ENCODE data around the gene PDHA2. TPM values are rescaled to one million over a fixed set of nuclear protein-coding genes. Genes with fewer than 3 reads are reported as not detected.
A peak's percentile ranks its signal among the peaks of the same experiment; 100 is the strongest.

PDHA2 gene
- total RNA-seq, result not detected
- polyA plus RNA-seq, result not detected
- long read RNA-seq, donor 1, result 0 reads
- long read RNA-seq, donor 2, result 0 reads

DNA sequence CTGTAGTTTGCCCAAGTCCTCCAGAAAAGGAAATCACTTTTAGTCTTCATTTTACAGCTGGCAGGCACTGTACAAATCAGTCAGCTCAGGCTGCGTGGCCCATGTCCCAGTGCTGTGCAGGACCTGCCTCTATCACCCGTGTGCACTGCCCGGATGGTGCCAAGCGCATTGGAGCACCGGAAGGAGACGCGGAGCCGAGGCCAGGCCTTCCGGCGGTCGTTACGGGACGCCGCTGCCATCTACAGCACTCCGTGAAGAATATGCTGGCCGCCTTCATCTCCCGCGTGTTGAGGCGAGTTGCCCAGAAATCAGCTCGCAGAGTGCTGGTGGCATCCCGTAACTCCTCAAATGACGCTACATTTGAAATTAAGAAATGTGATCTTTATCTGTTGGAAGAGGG, at the start of gene PDHA2:
TSS of gene PDHA2 (plus strand) at position 203 of the 400 bp plus-strand sequence. CDS start at position 261, 58 bp downstream.
- 97% methylated on average over 22 of the region's 22 CpGs for WGBS, 2 donors

GRCh38 chr4:95798003-95798402, 41.9 kb upstream of the PDHA2 start:
- ATAC-seq (ENCODE audit: low FRiP score), result no peak
- Histone ChIP-seq H3K4me1 (ENCODE audit: control insufficient read depth in 1 of 2, insufficient read depth in 2 of 2, low read length in 2 of 2) (no peaks in the 10 kb centered on the region), H3K27ac (ENCODE audit: low read depth in 1 of 2, low read length in 2 of 2) (no peak overlapping the region), H3K27me3 (ENCODE audit: control insufficient read depth in 1 of 2, insufficient read depth in 2 of 2, low read length in 1 of 2) (no peaks in the 10 kb centered on the region), H3K36me3 (ENCODE audit: control insufficient read depth in 1 of 2, insufficient read depth in 2 of 2, low read length in 1 of 2) (no peaks in the 10 kb centered on the region), H3K9me3 (ENCODE audit: control insufficient read depth, low read length) (no peaks in the 10 kb centered on the region), H3K4me3 (ENCODE audit: low read length in 2 of 2) (no peak overlapping the region)
- DNase-seq, result no peak
- intact Hi-C loops (cut with DNase I), result no loop called here
- 77 to 79% methylated on average over 2 of the region's 2 CpGs for WGBS, 2 donors

More for the DNA sequence above, at the start of gene PDHA2:
- H3K4me1 ChIP-seq (ENCODE audit: control insufficient read depth in 1 of 2, insufficient read depth in 2 of 2, low read length in 2 of 2), result no peaks in the 10 kb centered on the region
- H3K9me3 ChIP-seq (ENCODE audit: control insufficient read depth, low read length), result no peaks in the 10 kb centered on the region
- no peaks in the 10 kb centered on the region for H3K36me3 ChIP-seq (ENCODE audit: control insufficient read depth in 1 of 2, insufficient read depth in 2 of 2, low read length in 1 of 2)
- no peak within 1 kb of the TSS for H3K27ac ChIP-seq (ENCODE audit: low read depth in 1 of 2, low read length in 2 of 2)
- no peak within 1 kb of the TSS for H3K4me3 ChIP-seq (ENCODE audit: low read length in 2 of 2)
- intact Hi-C loops (cut with DNase I), result no loop called here
- no peaks in the 10 kb centered on the region for H3K27me3 ChIP-seq (ENCODE audit: control insufficient read depth in 1 of 2, insufficient read depth in 2 of 2, low read length in 1 of 2)
- ATAC-seq (ENCODE audit: low FRiP score), result no peak
- DNase-seq, result peak in 1 of 2 donors; percentile 61

GRCh38 chr4:95798727-95799126, 41.2 kb upstream of the PDHA2 start:
- Histone ChIP-seq H3K27ac (ENCODE audit: low read depth in 1 of 2, low read length in 2 of 2) (no peak overlapping the region), H3K27me3 (ENCODE audit: control insufficient read depth in 1 of 2, insufficient read depth in 2 of 2, low read length in 1 of 2) (no peaks in the 10 kb centered on the region), H3K4me1 (ENCODE audit: control insufficient read depth in 1 of 2, insufficient read depth in 2 of 2, low read length in 2 of 2) (no peaks in the 10 kb centered on the region), H3K9me3 (ENCODE audit: control insufficient read depth, low read length) (no peaks in the 10 kb centered on the region), H3K4me3 (ENCODE audit: low read length in 2 of 2) (no peak overlapping the region), H3K36me3 (ENCODE audit: control insufficient read depth in 1 of 2, insufficient read depth in 2 of 2, low read length in 1 of 2) (no peaks in the 10 kb centered on the region)
- intact Hi-C loops (cut with DNase I), result no loop called here
- ATAC-seq (ENCODE audit: low FRiP score) (no peak), DNase-seq (no peak)
- WGBS, 2 donors, result 79 to 82% methylated on average over 3 of the region's 3 CpGs

- no peak for ATAC-seq (ENCODE audit: low FRiP score)
- Histone ChIP-seq H3K4me1 (ENCODE audit: control insufficient read depth in 1 of 2, insufficient read depth in 2 of 2, low read length in 2 of 2) (no peaks in the 10 kb centered on the region), H3K9me3 (ENCODE audit: control insufficient read depth, low read length) (no peaks in the 10 kb centered on the region), H3K36me3 (ENCODE audit: control insufficient read depth in 1 of 2, insufficient read depth in 2 of 2, low read length in 1 of 2) (no peaks in the 10 kb centered on the region), H3K27me3 (ENCODE audit: control insufficient read depth in 1 of 2, insufficient read depth in 2 of 2, low read length in 1 of 2) (no peaks in the 10 kb centered on the region), H3K4me3 (ENCODE audit: low read length in 2 of 2) (no peak overlapping the region), H3K27ac (ENCODE audit: low read depth in 1 of 2, low read length in 2 of 2) (no peak overlapping the region)
- DNase-seq, result no peak
- WGBS, 2 donors, result 74 to 76% methylated on average over 3 of the region's 3 CpGs
- intact Hi-C loops (cut with DNase I), result no loop called here
Observed at GRCh38 chr4:95821867-95822266, 18.0 kb upstream of the PDHA2 start.

DNA sequence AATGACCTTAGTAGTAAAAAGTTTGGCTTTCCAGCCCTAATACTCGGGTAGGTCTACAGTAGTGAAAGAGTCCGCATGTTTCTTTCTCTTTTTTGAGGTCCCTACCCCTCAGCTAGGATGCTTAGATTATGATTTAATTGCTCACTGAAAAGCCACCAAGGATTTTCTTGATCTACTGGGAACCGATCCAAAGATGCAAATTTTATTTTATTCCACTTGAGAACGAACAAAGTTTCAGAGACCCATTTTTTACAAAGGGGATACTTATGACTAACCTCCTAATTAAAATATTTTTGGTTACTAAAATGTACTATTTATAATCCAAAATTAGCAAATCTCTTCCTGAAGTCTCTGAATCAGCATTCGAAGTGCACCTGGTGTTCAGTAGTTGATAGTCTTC, 14.3 kb upstream of the PDHA2 start:
- WGBS, 2 donors, result 68% methylated on average over 5 of the region's 5 CpGs
- ATAC-seq (ENCODE audit: low FRiP score) (no peak), DNase-seq (no peak)
- Histone ChIP-seq H3K9me3 (ENCODE audit: control insufficient read depth, low read length) (no peaks in the 10 kb centered on the region), H3K27ac (ENCODE audit: low read depth in 1 of 2, low read length in 2 of 2) (no peak overlapping the region), H3K4me3 (ENCODE audit: low read length in 2 of 2) (no peak overlapping the region), H3K36me3 (ENCODE audit: control insufficient read depth in 1 of 2, insufficient read depth in 2 of 2, low read length in 1 of 2) (no peaks in the 10 kb centered on the region), H3K4me1 (ENCODE audit: control insufficient read depth in 1 of 2, insufficient read depth in 2 of 2, low read length in 2 of 2) (no peaks in the 10 kb centered on the region), H3K27me3 (ENCODE audit: control insufficient read depth in 1 of 2, insufficient read depth in 2 of 2, low read length in 1 of 2) (no peaks in the 10 kb centered on the region)
- intact Hi-C loops (cut with DNase I), result no loop called here

DNA sequence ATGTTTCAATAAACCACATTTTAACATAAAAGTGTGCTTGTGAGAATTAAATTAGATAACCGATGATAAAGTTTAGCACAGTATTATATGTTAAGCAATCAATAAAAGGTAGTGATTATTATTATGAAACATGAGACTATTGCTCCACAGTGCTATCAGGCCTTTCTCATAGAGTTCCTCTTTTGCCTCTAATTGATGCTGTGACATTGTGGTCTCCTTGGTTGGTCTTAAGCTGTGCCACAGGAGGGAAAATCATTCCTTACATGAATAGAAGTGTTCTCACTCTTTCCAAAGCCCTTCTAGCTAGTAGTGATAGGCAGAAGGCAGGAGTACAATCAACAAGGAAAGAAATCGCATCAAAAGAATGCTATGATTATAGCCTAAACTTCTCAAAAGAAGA, 9.2 kb upstream of the PDHA2 start:
- intact Hi-C loops (cut with DNase I), result no loop called here
- 95 to 96% methylated on average over 2 of the region's 2 CpGs for WGBS, 2 donors
- Histone ChIP-seq H3K27me3 (ENCODE audit: control insufficient read depth in 1 of 2, insufficient read depth in 2 of 2, low read length in 1 of 2) (no peaks in the 10 kb centered on the region), H3K4me1 (ENCODE audit: control insufficient read depth in 1 of 2, insufficient read depth in 2 of 2, low read length in 2 of 2) (peaks cover 0 to 2% of the 10 kb centered on the region in 2 donors), H3K36me3 (ENCODE audit: control insufficient read depth in 1 of 2, insufficient read depth in 2 of 2, low read length in 1 of 2) (no peaks in the 10 kb centered on the region), H3K9me3 (ENCODE audit: control insufficient read depth, low read length) (no peaks in the 10 kb centered on the region), H3K27ac (ENCODE audit: low read depth in 1 of 2, low read length in 2 of 2) (no peak overlapping the region), H3K4me3 (ENCODE audit: low read length in 2 of 2) (no peak overlapping the region)
- DNase-seq, result no peak
- no peak for ATAC-seq (ENCODE audit: low FRiP score)

GRCh38 chr4:95831166-95831565, 8.7 kb upstream of the PDHA2 start:
- WGBS, 2 donors, result 66% methylated on average over 4 of the region's 4 CpGs
- Histone ChIP-seq H3K36me3 (ENCODE audit: control insufficient read depth in 1 of 2, insufficient read depth in 2 of 2, low read length in 1 of 2) (no peaks in the 10 kb centered on the region), H3K9me3 (ENCODE audit: control insufficient read depth, low read length) (no peaks in the 10 kb centered on the region), H3K4me3 (ENCODE audit: low read length in 2 of 2) (no peak overlapping the region), H3K27me3 (ENCODE audit: control insufficient read depth in 1 of 2, insufficient read depth in 2 of 2, low read length in 1 of 2) (no peaks in the 10 kb centered on the region), H3K4me1 (ENCODE audit: control insufficient read depth in 1 of 2, insufficient read depth in 2 of 2, low read length in 2 of 2) (peaks cover 0 to 2% of the 10 kb centered on the region in 2 donors), H3K27ac (ENCODE audit: low read depth in 1 of 2, low read length in 2 of 2) (no peak overlapping the region)
- no peak for DNase-seq
- intact Hi-C loops (cut with DNase I), result no loop called here
- no peak for ATAC-seq (ENCODE audit: low FRiP score)

DNA sequence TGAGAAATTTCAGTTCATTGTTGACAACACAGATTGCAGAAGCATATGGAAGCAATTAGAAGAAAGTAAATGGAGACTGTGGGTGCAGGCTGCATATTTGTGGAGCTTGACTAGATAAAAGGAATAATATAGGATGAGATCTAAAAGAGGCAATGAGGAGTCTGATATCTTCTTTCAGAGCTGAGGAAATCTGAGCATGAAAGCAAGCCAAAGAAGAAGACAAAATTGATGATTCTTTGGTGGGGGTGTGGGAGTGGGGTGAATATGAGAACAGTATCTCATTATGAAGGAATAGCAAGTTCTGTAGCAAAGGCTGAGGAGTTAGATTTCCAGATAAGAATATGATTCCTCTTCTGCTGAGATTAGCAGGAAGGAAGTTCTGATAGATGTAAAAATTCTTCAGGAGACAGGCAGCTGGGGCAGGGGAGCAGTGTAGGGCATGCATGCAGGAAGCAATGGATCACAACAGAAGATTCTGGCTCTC, 6.1 kb upstream of the PDHA2 start:
- DNase-seq, result no peak
- Histone ChIP-seq H3K9me3 (ENCODE audit: control insufficient read depth, low read length) (no peaks in the 10 kb centered on the region), H3K4me3 (ENCODE audit: low read length in 2 of 2) (no peak overlapping the region), H3K36me3 (ENCODE audit: control insufficient read depth in 1 of 2, insufficient read depth in 2 of 2, low read length in 1 of 2) (no peaks in the 10 kb centered on the region), H3K27me3 (ENCODE audit: control insufficient read depth in 1 of 2, insufficient read depth in 2 of 2, low read length in 1 of 2) (no peaks in the 10 kb centered on the region), H3K27ac (ENCODE audit: low read depth in 1 of 2, low read length in 2 of 2) (no peak overlapping the region), H3K4me1 (ENCODE audit: control insufficient read depth in 1 of 2, insufficient read depth in 2 of 2, low read length in 2 of 2) (peaks cover 0 to 2% of the 10 kb centered on the region in 2 donors)
- ATAC-seq (ENCODE audit: low FRiP score), result no peak
- intact Hi-C loops (cut with DNase I), result no loop called here

DNA sequence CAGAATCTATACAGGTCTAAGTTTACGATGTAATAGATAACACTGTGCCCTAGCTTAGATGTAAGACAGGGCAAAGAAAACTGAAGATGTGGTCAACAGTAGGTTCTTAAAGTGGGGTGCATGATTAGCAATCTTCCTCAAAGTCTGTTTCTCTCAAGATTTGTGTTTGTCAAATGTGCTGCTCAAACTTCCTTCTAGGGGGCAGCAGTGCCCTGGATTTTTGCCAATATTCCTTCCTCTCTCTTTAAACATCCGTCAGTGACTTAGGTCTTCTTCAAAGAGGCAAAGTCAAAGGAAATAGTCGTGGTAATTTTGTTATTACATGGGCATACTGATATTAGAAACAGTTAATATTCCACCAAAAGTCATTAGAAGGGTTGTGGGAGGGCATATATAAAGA, 4.2 kb upstream of the PDHA2 start:
- intact Hi-C loops (cut with DNase I), result no loop called here
- no peak for ATAC-seq (ENCODE audit: low FRiP score)
- H3K4me3 ChIP-seq (ENCODE audit: low read length in 2 of 2), result no peak overlapping the region
- H3K27me3 ChIP-seq (ENCODE audit: control insufficient read depth in 1 of 2, insufficient read depth in 2 of 2, low read length in 1 of 2), result no peaks in the 10 kb centered on the region
- DNase-seq, result no peak
- H3K4me1 ChIP-seq (ENCODE audit: control insufficient read depth in 1 of 2, insufficient read depth in 2 of 2, low read length in 2 of 2), result peaks cover 0 to 2% of the 10 kb centered on the region in 2 donors
- no peaks in the 10 kb centered on the region for H3K36me3 ChIP-seq (ENCODE audit: control insufficient read depth in 1 of 2, insufficient read depth in 2 of 2, low read length in 1 of 2)
- no peaks in the 10 kb centered on the region for H3K9me3 ChIP-seq (ENCODE audit: control insufficient read depth, low read length)
- 52 to 58% methylated on average over 3 of the region's 3 CpGs for WGBS, 2 donors
- H3K27ac ChIP-seq (ENCODE audit: low read depth in 1 of 2, low read length in 2 of 2), result no peak overlapping the region

Measured in aorta (tissue), 5 donors.